Measurements from ENCODE around the gene KRTAP1-5.

DNA sequence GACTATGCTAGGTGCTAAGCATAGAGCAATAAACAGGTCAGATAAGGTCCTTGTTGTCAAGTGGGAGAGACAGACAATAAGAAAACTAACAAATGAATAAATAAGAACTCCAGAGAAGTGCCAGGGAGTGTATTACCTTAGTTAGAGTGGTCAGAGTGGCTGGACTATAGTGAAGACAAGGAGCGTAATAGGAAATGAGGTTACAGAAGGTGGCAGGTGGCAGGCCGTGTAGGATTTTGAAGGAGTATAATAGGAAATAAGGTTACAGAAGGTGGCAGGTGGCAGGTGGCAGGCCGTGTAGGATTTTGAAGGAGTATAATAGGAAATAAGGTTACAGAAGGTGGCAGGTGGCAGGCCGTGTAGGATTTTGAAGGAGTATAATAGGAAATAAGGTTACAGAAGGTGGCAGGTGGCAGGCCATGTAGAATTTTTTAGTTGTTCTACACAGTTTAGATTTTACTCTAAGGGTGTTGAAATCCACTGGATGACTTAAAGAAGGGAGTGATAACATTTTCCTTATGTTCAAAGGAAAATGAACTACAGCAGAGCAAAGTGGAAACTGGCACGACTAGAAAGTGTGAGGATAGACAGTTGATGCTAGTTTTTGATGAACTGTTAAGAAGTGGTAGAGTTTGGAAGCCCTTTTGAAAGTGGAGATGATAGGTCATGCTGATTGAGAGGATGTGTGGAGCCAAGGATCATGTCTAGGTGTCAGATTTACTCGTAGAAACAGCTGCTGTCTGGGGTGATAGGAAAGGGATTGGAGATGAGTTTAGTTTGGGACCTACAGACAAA, 14.5 kb downstream of the KRTAP1-5 start:
- TF ChIP-seq EP300 (IDR thresholded peaks at IDR 0.05; ENCODE audit: borderline replicate concordance in 1 of 2, low read depth in 1 of 2, low read length in 1 of 2), result no peak
- TF ChIP-seq, protein P1, sequence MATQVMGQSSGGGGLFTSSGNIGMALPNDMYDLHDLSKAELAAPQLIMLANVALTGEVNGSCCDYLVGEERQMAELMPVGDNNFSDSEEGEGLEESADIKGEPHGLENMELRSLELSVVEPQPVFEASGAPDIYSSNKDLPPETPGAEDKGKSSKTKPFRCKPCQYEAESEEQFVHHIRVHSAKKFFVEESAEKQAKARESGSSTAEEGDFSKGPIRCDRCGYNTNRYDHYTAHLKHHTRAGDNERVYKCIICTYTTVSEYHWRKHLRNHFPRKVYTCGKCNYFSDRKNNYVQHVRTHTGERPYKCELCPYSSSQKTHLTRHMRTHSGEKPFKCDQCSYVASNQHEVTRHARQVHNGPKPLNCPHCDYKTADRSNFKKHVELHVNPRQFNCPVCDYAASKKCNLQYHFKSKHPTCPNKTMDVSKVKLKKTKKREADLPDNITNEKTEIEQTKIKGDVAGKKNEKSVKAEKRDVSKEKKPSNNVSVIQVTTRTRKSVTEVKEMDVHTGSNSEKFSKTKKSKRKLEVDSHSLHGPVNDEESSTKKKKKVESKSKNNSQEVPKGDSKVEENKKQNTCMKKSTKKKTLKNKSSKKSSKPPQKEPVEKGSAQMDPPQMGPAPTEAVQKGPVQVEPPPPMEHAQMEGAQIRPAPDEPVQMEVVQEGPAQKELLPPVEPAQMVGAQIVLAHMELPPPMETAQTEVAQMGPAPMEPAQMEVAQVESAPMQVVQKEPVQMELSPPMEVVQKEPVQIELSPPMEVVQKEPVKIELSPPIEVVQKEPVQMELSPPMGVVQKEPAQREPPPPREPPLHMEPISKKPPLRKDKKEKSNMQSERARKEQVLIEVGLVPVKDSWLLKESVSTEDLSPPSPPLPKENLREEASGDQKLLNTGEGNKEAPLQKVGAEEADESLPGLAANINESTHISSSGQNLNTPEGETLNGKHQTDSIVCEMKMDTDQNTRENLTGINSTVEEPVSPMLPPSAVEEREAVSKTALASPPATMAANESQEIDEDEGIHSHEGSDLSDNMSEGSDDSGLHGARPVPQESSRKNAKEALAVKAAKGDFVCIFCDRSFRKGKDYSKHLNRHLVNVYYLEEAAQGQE (IDR thresholded peaks at IDR 0.05; ENCODE audit: low read depth, low read length), result no peak
- TF ChIP-seq, protein P2, sequence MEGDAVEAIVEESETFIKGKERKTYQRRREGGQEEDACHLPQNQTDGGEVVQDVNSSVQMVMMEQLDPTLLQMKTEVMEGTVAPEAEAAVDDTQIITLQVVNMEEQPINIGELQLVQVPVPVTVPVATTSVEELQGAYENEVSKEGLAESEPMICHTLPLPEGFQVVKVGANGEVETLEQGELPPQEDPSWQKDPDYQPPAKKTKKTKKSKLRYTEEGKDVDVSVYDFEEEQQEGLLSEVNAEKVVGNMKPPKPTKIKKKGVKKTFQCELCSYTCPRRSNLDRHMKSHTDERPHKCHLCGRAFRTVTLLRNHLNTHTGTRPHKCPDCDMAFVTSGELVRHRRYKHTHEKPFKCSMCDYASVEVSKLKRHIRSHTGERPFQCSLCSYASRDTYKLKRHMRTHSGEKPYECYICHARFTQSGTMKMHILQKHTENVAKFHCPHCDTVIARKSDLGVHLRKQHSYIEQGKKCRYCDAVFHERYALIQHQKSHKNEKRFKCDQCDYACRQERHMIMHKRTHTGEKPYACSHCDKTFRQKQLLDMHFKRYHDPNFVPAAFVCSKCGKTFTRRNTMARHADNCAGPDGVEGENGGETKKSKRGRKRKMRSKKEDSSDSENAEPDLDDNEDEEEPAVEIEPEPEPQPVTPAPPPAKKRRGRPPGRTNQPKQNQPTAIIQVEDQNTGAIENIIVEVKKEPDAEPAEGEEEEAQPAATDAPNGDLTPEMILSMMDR (IDR thresholded peaks at IDR 0.05), result no peak
- TF ChIP-seq CHD2 (IDR thresholded peaks at IDR 0.05; ENCODE audit: low read length, partially characterized antibody), result no peak
- no peak for TF ChIP-seq RXRA (IDR thresholded peaks at IDR 0.05; ENCODE audit: borderline replicate concordance, low read depth)
- no peak for TF ChIP-seq SMC3 (IDR thresholded peaks at IDR 0.05; ENCODE audit: low read depth, low read length)
- no peak for TF ChIP-seq FOSL2 (IDR thresholded peaks at IDR 0.05; ENCODE audit: borderline replicate concordance, low read depth)
- TF ChIP-seq NFIC (IDR thresholded peaks at IDR 0.05; ENCODE audit: borderline replicate concordance), result no peak
- TF ChIP-seq SIN3A (IDR thresholded peaks at IDR 0.05; ENCODE audit: borderline replicate concordance, low read depth, low read length), result no peak
- TF ChIP-seq POLR2AphosphoS5 (IDR thresholded peaks at IDR 0.05; ENCODE audit: low read depth, low read length), result no peak
- no peak for TF ChIP-seq RAD21 (IDR thresholded peaks at IDR 0.05; ENCODE audit: low read length)

Measured in SK-N-SH (cell line).